Right hindlimb (tissue), 1 donor: Measurements from ENCODE around the gene RPS8.
"Not testable (repeated sequence)": the region's sequence is repeated elsewhere in the genome, so short reads cannot be mapped to it uniquely, and the experiment has no call there.

ENCODE experiments used
- DNase-seq: peaks from one replicate; pipeline ENCODE4 v3.0.0-alpha.2; 2018

The RPS8 gene

DNA sequence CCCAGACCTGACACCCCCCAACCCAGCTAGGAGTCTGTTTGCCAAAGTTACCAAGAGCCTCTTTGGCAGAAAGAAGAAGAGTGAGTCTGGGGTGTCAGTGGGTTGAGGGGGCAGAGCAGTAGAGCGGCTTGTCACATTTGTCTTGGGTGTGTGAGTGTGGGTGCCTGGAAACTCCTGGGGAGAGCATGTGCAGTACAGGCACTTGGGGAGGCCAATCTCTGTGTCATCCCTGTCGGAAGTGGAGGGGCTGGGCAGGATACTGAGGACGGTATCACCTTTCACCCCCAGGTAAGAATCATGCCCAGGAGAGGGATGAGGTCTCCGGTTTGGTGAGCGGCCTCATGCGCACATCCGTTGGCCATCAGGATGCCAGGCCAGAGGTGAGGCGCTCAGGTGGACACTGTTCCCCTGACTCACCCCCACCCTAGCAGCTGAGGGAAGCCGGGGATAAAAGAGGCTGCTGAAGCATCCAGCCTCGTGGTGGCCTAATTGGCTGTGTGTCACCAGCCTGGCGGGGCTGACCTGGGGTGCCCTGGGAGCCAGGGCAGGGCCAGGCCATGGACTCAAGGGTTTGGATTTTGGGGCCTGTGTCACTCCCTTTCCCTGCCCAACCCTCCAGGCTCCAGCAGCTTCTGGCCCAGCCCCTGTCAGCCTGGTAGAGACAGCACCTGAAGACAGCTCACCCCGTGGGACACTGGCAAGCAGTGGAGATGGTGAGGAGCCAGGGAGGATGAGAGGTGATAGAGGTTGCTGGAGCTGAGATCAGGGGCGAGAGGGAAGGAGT lies 28.2 kb downstream of the RPS8 start:
- no peak for DNase-seq

DNA sequence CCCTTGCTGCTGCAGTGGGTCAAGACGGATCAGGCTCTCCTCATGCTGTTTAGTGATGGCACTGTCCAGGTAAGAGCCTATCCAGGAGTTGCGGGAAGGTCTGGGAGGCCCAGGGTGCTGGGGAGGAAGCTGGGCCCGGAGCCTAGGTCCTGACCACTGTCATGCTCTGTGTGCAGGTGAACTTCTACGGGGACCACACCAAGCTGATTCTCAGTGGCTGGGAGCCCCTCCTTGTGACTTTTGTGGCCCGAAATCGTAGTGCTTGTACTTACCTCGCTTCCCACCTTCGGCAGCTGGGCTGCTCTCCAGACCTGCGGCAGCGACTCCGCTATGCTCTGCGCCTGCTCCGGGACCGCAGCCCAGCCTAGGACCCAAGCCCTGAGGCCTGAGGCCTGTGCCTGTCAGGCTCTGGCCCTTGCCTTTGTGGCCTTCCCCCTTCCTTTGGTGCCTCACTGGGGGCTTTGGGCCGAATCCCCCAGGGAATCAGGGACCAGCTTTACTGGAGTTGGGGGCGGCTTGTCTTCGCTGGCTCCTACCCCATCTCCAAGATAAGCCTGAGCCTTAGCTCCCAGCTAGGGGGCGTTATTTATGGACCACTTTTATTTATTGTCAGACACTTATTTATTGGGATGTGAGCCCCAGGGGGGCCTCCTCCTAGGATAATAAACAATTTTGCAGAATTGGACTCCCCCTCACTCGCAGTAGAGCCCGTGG lies 30.1 kb downstream of the RPS8 start:
- DNase-seq: peak; percentile 17

DNA sequence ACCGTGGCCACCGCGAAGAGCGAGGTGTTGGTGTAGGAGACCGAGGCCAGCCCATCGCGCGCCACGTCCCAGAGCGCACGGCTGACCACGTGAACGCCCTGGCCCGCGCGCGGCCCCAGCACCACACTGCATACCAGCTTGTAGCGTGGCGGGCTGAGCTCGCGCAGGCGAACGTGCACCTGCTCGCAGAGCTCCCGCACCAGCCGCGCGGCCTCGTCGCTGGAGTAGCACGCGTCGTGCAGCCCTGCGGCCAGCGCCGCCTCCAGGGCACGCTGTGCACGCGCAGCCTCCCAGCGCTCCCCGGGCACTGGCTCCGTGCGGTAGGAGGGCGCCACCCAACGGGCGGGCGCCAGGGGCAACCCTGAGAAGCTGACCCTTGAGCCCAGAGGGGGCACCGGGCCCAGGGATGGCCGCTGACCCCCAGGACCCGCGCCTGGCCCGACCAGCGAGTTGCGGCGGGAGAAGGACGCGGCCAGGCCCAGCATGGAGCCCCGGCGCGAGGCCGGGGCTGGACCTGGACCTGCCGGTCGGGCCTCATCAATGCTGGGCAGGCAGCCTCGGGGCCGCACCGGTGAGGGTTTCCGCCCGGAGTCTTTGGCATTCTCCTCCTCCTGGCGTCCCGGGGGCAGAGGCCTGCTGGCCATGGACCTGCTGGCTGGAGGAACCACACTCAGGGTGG lies 30.8 kb downstream of the RPS8 start:
- DNase-seq: peak; percentile 22

DNA sequence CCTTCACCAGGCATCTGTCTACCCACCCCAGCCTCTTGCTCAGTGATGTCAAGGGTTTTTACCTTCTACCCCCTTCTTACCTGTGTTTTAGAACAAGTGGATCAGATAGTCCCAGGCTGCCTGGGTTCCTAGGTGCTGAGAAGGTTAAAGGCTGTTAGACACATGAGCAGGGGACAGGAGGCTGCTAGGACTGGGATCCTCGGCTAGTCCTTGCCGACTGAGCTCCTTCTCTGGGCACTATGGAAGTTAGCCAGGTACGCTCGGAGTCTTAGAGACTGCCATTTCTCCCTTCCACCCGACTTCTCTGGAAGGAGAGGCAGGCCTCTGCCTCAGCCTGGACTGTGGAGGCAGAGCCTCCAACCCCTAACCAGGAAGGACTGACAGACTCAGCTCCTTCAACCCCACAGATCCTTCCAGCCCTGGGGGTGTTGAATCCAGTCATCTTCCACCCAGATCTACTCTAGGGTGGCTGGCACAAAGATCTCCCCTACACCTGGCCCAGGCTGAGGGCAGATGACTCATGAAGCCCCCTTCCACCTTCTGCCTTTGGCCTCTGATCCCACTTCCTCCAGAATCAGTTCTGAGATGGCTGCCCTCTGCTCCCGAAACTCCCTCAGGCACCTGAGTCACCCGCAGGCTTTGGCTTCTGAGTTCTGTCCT lies 31.5 kb downstream of the RPS8 start, which contains the start of gene DYNLT4:
DYNLT4 (minus strand) TSS at position 648 of the 660 bp plus-strand sequence. CDS start 683 bp downstream, outside the sequence.
- DNase-seq: no peak

DNA sequence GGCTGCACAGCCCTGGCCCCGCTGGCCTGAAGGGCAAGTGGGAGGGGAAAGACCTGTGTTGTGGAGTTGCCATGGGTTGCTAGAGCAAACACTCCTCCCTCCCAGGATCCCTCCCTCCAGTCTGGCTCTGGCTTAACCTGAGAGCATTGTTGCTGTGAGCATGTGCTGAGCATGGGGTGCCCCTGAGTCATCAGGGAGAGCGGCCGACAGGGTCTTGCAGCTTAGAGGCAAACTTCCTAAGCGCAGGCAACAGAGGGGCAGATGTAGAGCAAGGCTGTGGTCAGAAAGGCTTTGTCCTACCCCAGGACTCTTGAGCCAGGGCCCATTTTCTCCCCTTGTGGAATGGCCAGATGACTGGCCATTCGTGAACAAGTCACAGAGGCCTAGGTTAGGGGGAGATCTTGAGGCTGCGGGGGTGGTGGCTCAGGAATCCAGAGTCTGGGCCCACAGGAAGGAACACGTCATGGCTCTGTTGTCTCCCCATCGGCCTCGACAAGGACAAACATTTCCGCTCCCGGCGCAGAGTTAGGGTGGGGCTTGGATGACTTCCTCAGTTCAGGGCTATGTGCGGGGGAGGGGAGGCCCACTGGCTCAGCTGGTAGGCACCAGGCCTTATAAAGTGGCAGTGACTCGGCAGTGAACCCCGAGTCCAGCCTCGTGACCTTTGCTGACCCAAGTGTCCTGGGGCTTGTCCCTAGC lies 32.2 kb downstream of the RPS8 start:
- peak; percentile 96 for DNase-seq

DNA sequence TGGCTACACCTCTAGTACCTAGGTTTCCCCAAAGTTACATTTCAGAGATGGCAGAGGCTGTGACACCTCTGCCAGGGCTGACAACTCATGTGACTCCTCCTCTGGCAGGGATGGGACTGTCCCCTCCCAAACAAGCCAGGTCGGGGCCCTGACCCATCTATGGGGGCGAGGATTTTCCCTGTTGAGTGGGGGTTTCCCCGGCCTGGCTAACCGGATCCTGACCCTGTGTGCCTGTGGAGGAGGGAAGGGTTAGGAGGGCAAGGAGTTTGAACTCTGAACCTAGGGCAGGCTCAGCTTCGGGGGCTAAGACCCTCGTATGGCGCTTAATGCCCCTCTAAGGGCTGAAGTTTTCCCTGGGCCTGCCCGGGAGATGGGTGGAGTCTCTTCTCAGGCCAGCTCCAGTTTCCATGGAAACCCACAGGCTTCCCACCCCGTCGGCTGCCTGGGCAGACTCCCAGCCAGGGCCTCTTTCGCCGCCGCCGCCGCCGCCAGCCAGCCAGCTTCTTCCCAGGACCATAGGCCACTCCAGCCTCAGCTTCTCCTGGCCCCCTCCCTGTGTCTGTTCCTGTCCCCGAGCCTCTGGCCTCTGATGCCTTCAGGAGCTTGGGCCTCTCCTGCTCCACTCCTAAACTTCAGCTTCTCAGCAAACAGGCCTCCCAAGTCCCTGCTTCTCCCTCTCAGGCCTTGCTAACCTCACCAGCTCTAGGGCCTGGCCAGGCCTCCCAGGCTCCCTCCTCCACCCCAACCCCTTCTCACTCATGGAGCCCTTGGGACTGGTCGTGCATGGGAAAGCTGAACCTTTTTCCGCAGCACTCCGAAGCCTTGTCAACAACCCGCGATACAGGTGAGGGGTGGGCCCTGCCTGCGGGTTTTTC lies 33.0 kb downstream of the RPS8 start, which contains the start of gene BTBD19:
BTBD19 (plus strand) TSS at position 461 of the 875 bp plus-strand sequence; CDS start at position 759, 298 bp downstream.
- peak; percentile 96 for DNase-seq

DNA sequence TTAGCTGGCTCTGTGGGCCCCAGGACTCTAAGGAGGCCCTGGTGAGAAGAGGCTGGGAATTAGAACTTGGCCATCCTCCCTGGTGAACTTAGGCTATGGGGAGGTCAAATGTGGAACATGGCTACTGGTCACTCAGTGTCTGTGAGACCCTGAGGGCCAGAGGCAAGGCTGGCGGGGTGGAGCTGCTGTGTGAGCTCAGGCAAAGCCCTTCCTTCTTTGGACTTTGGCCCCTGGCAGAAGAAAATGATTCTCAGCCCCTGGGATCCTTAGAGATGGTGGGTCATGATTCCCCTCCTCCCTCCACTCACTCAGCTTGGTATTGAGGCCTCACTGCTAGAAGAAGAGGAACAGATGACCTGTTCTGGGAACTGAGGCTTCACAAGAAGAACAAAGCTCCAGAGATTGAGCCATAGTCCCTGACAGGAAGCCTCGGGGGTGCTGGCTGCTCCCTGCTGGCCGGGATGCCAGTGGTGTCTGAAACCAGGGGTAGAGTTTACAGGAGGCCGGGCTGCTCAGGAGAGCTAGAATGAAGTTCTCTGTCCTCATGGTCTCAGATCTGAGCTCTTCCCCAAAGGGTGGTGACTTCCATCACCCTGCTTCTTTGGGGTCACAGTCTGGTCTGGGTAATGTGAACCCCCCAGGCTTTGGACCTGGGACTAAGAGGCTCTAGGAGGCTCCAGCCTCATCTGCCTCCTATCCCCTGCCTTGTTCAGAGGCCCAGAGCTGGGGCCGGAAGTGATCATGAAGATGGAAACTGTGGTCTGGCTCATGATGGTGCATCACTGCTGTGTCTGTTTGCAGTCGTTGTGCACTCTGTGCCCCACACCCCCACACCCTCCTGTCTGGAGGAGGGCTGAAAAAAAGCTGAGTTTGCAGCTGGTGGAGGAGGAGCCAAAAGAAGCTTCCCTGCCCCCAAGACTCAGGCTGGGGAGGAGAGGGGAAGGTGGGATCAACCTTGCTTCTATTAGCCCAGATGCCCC lies 33.9 kb downstream of the RPS8 start:
- peak; percentile 70 for DNase-seq

DNA sequence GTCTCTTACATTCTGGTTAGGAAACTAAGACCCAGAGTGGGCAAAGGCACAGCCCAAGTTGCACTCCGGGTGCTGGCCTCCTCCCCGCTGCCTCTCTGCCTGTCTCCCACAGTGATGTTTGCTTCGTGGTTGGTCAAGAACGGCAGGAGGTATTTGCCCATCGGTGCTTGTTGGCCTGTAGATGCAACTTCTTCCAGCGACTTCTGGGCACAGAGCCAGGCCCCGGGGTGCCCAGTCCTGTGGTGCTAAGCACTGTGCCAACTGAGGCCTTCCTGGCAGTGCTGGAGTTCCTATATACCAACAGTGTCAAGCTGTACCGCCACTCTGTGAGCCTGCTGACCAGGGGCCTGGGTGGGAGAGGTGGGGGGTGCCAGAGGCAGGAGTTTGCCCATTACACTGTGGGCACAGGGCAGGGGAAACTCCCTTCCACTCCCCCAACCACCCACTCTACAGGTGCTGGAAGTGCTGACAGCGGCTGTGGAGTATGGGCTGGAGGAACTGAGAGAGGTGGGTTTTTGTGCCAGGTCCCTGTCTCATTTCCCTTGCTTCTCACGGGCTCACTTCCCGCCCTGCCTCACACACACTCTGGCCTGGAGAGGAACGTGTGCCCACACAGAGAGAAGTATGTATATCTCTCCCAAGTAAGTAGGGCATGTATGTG lies 34.9 kb downstream of the RPS8 start:
- DNase-seq: peak; percentile 26

DNA sequence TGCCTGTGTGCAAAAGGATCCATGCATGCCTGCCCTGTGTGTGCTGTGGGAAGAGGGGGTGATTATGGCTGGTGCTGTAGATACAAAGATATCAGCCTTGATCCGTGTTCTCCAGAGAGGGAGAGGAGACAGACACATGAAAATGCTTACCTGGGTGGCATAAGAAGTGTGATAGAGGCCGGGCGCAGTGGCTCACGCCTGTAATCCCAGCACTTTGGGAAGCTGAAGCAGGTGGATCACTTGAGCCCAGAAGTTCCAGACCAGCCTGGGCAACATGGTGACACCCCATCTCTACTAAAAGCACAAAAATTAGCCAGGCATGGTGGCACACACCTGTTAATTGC lies 35.4 kb downstream of the RPS8 start:
- DNase-seq: not testable (repeated sequence)

DNA sequence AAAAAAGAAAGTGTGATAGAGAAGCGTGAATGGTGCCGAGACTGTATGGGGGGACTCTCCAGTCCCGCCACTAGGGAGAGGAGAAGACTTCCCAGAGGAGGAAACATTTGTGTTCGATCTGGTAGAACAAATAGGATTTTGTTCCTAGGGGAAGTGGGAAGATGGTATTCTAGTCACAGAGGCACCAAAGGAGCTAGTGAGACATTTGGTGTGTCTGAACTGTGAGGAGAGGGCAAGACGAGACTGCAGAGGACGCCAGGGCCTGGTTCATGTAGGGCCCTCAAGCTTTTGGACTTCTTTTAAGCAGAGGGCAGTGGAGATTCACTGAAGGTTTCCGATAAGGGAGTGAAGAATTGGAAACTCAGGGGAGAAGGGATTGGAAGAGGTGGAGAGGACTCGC lies 35.9 kb downstream of the RPS8 start:
- no peak for DNase-seq

DNA sequence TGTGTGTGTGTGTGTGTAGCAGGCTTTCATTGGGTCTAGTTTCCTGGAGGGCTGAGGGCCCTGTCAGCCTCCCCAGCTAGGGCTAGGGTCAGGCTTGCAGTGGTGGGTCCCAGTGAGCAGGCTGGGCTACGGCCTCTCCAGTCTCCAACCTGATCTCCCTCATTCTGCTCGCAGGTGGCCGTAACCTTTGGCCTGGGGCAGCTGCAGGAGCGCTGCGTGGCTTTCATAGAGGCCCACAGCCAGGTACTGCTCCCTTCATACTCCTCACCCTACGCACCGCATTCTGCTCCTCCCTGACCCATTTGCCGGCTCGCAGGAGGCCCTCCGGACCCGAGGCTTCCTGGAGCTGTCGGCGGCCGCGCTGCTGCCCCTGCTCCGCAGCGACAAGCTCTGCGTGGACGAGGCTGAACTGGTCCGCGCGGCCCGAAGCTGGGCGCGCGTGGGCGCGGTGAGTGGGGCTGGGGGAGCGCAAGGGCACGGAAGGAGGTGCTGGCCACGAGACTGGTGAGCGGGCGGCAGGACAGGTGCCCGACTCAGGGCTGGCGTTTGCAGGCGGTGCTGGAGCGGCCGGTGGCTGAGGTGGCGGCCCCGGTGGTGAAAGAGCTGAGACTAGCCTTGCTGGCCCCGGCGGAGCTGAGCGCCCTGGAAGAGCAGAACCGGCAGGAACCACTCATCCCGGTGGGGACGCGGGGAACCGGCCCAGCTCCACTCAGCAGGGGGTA lies 37.6 kb downstream of the RPS8 start:
- peak; percentile 32 for DNase-seq

DNA sequence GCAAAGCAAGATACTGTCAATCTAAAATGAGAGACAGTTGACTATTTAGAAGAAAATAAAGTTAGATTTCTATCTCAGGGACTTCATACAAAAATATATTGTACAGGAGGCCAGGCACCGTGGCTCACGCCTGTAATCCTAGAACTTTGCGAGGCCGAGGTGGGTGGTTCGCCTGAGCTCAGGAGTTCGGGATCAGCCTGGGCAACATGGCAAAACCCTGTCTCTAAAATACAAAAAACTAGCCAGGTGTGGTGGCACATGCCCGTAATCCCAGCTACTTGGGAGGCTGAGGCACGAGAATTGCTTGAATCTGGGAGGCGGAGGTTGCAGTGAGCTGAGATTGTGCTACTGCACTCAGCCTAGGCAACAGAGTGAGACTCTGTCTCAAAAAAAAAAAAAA lies 40.6 kb downstream of the RPS8 start:
- not testable (repeated sequence) for DNase-seq

DNA sequence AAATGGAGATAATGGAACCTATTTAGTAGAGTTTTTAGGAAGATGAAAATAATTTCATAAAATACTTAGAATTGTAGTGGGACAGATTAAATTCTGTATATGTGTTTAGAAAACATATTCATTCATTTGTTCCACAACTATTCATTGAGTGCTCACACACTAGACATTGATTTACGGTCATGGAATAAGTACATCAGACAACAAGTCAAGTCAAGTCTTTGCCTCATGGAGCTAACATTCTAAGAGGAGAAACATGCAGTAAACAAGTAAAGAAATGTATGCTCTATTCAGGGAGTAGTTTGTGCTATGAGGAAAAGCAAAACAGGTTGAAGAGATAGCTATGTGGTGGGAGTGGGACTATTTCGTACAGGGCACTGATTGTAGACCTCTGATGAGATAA lies 42.0 kb downstream of the RPS8 start:
- DNase-seq: no peak

DNA sequence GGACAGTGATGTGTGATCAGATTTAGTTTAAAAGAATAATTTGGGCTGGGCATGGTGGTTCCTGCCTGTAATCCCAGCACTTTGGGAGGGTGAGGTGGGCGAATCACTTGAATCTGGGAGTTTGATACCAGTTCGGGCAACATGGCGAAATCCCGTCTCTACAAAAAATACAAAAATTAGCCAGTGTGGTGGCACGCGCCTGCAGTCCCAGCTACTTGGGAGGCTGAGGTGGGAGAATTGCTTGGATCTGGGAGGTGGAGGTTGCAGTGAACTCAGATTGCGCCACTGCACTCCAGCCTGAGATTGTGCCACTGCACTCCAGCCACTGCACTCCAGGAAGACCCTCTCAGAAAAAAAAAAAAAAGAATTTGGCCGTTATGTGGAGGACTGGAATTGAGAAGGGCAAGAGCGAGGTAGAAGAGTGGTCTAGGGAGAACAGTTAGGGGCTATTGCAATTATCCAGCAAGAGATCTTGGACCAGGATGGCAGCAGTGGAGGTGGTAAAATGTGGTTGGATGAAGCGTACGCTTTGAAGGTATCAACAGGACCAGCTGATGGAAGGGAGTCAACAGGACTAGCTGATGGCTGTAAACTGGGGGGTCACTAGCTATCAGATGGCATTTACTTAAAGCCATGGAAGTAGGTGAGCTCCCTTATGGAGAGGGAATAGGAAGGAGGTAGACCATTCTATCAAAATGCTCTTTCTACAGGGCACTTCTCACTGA lies 42.6 kb downstream of the RPS8 start:
- no peak for DNase-seq

DNA sequence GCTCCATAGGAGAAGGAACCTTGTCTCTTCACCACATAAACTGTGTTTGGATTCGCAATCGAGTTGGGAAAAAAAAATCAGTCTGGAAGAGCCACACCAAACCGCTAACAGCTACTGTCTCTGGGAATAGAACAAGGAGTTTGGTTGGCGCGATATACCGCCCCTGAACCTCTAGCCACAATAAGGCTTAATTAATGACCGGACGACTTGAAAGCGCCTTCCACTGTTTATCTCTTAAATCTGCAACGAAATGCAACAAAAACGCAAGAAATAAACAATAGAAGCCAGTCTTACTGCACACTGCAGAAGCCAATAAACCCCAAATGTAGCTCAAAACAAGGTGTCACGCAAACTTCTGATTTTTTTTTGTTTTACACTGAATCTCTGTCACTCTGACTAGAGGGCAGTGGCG lies 43.9 kb downstream of the RPS8 start:
- no peak for DNase-seq

DNA sequence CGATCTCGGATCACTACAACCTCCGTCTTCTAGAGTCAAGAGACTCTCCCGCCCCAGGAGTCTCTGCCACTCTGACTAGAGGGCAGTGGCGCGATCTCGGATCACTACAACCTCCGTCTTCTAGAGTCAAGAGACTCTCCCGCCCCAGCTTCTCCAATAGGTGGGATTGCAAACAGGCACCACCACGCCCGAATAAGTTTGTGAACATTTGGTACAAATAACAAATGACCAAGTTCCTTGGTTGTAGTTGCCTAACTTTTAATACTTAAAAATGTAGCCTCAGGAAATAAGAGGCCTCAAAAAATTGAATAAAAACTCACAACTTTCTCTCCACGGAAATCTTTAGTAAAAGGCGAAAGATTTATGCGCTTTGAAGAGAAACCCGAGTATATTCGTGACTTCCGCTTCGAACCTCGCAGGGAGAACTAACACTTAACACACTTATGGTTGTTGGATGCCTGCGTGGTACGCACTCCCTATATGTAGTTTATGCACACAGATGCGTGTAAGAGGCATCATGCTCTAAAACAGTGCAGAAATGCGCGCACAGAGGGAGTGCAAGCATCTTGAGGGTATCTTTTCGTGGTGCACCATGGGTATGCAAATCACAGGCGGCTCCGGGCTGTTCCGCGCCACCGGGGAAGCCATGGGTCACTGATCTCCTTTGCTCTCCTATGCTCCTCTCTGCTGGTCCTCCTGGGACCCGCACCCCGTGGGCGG lies 44.4 kb downstream of the RPS8 start:
- DNase-seq: peak; percentile 85
